G401.6 (cell line): ENCODE measurements around the gene MRPL17.

Source experiments
- FAIRE-seq: peaks from 2 replicates; lab custom pipeline; 2012; peaks lifted over from hg19 to GRCh38; lab: Jason Lieb, UNC

Gene MRPL17

DNA sequence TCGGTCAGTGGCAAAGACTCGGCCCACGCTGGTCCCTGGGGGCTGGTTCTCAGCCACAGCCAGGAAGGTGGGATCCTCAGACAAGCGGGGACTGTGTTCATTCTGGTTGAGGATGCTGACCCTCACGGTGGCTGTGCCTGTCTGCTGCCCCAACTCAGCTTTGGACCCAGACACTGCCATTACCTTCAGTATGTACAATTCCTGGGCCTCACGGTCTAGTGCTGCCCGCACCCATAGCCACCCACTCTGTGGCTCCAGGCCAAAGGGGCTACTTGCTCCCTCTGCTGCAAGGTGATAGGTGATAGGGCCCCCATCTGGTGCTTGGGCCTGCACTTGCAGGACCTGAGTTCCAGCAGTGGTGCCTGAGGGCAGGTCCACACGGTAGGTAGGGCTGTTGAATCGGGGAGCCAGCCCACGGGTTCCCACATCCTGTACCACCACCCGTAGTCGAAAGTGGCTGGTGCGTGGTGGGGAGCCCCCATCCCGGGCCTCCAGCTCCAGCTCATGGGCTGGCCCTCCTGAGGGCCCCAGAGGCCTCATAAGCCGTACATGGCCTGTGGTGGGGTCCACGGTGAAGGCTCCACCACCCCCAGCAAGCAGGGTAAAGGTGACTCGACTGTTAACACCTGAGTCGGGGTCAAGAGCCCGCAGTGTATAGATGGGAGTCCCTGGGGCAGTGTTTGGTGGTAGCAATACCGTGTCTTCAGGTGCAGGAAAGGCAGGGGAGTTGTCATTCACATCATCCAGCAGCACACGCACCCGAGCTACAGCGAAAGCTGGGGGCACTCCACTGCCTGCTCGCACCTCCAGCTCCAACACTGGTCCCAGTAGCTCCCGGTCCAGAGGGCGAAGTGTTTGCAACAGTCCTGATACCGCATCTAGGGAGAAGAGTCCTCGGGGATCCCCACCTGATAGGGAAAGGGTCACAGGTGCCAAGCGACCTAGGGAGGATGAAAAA lies 50.7 kb downstream of the MRPL17 start:
- FAIRE-seq: no peak

GRCh38 chr11:6631361-6631890 lies 51.7 kb downstream of the MRPL17 start:
- no peak for FAIRE-seq

DNA sequence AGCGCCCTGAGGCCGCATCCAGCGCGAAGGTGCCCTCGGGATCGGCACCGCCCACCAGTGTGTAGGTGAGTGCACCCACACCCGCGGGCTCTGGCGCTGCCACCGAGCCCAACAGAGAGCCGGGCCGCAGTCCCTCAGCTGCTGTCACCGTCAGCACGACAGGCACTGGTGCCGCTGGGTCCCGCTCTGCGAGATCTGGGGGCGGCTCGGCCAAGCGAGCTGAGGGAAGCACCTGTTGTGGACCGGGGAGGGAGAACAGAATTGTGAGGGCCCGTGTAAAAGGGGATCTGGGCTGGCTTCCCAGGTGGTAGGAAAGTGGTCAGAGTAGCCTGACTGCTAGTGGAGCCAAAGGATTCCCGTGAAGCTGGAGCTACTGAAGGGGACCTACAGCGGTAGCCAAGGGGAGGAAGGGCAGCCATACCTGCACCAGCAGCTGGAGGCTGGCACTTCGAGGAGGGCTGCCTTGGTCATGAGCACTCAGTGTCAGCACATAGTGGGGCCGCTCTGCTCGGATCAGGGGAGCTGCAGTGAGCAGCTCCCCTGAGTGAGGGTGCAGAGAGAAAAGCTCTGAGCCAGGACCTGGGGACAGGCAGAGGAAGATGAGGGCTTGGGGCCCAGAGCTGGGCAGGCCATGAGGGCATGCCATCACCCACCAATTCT lies 52.4 kb downstream of the MRPL17 start:
- no peak for FAIRE-seq
